ENCODE data around the gene PCBP3.

- TF ChIP-seq CTCF (IDR thresholded peaks at IDR 0.05; ENCODE audit: low read length) (no peak), EZH2phosphoT487 (IDR thresholded peaks at IDR 0.05; ENCODE audit: low read length) (no peak)
Measured at GRCh38 chr21:45869121-45870007, 225.8 kb downstream of the PCBP3 start.

Measured in MM.1S (cell line).